A549 (cell line): ENCODE measurements around the gene KCNH8. TPM values are rescaled to one million over a fixed set of nuclear protein-coding genes. Genes with fewer than 3 reads are reported as not detected.
"Not testable (repeated sequence)": the region's sequence is repeated elsewhere in the genome, so short reads cannot be mapped to it uniquely, and the experiment has no call there.

Experiments
- ATAC-seq, 2 experiments: fragments of 200-7000 bp in 1 of 2; fragments of >200 bp in 1 of 2; cut with Nextera tagmentation in 1 of 2; cut with Tn5 transposase in 1 of 2; 3 replicates each; pipeline versions ENCODE4 v1.8.0 to v1.9.1; 2018 to 2020; ENCODE audit warnings: mild to moderate bottlenecking in 1 of 2, moderate library complexity in 1 of 2
- CTCF ChIA-PET: fragments of 300-600 bp; sonication (Branson Sonifier 250); formaldehyde crosslinking; extraction: SDS; loops from one replicate; lab custom pipeline; 2021; ENCODE audit warnings: antibody characterized with exemption, inconsistent platforms; lab: Yijun Ruan, JAX
- POLR2A ChIA-PET: fragments of 350-600 bp; formaldehyde crosslinking; extraction: SDS; loops from one replicate; lab custom pipeline; 2021; ENCODE audit warnings: antibody characterized with exemption, inconsistent platforms; lab: Yijun Ruan, JAX
- DNase-seq, 2 experiments: peaks; one replicate each; pipeline versions ENCODE4 v3.0.0 to v3.0.0-alpha.2; 2011 to 2016; ENCODE audit warnings: low read depth in 1 of 2, low spot score in 1 of 2
- FAIRE-seq: peaks from 2 replicates; lab custom pipeline; 2011; peaks lifted over from hg19 to GRCh38; lab: Jason Lieb, UNC
- H3K27ac ChIP-seq, 2 experiments: fragments of >200 bp; sonication (Bioruptor Twin); formaldehyde crosslinking; 3 replicates each; pipeline ENCODE4 v1.5.1; 2016 to 2017
- H3K4me1 ChIP-seq: fragments of >200 bp; sonication (Bioruptor Twin); formaldehyde crosslinking; 3 replicates; pipeline ENCODE4 v1.6.1; 2016
- H3K4me2 ChIP-seq: fragments of >200 bp; sonication (Bioruptor Twin); formaldehyde crosslinking; 3 replicates; pipeline ENCODE4 v1.6.1; 2016
- H3K4me3 ChIP-seq: fragments of >200 bp; sonication (Bioruptor Twin); formaldehyde crosslinking; 3 replicates; pipeline ENCODE4 v1.5.1; 2016
- H3K9me3 ChIP-seq: fragments of >200 bp; sonication (Bioruptor Twin); formaldehyde crosslinking; 3 replicates; pipeline ENCODE4 v1.6.1; 2016
- ATOH8 ChIP-seq: fragments of 250-450 bp; sonication (Bioruptor Pico); IDR thresholded peaks from 2 replicates; pipeline ENCODE4 v1.5.0; 2020; ENCODE audit warnings: low read depth, mild to moderate bottlenecking, moderate library complexity
- BCL3 ChIP-seq: fragments of >200 bp; sonication (Bioruptor Twin); formaldehyde crosslinking; IDR thresholded peaks from 3 replicates; pipeline ENCODE4 v1.6.1; 2016
- E2F6 ChIP-seq: IDR thresholded peaks from 2 replicates; pipeline ENCODE4 v1.6.1; 2012; ENCODE audit warnings: low read depth, borderline replicate concordance
- HDAC2 ChIP-seq: fragments of 200-600 bp; sonication (generic); IDR thresholded peaks from 2 replicates; pipeline ENCODE4 v1.6.1; 2016
- HES2 ChIP-seq: fragments of >200 bp; sonication (Bioruptor Twin); formaldehyde crosslinking; IDR thresholded peaks from 2 replicates; pipeline ENCODE4 v1.6.1; 2016
- HEYL ChIP-seq: fragments of 250-450 bp; sonication (Bioruptor Pico); IDR thresholded peaks from 2 replicates; pipeline ENCODE4 v1.8.0; 2021; ENCODE audit warnings: mild to moderate bottlenecking, moderate library complexity
- HOXA7 ChIP-seq: fragments of 250-450 bp; sonication (Bioruptor Pico); IDR thresholded peaks from 2 replicates; pipeline ENCODE4 v1.5.0; 2020; ENCODE audit warnings: mild to moderate bottlenecking, moderate library complexity
- HOXB13 ChIP-seq: fragments of 250-450 bp; sonication (Bioruptor Pico); IDR thresholded peaks from 2 replicates; pipeline ENCODE4 v1.5.0; 2020; ENCODE audit warnings: low read depth, mild to moderate bottlenecking, moderate library complexity
- MAFK ChIP-seq: fragments of 450-650 bp; IDR thresholded peaks from 2 replicates; pipeline ENCODE4 v1.6.1; 2014; ENCODE audit not compliant: partially characterized antibody
- NFE2L2 ChIP-seq: fragments of 150-350 bp; conservative IDR thresholded peaks from 2 replicates; pipeline ENCODE4 v1.6.1; 2014; ENCODE audit warnings: low read length
- NR3C1 ChIP-seq: fragments of >200 bp; sonication (Bioruptor Twin); formaldehyde crosslinking; IDR thresholded peaks from 3 replicates; pipeline ENCODE4 v1.6.1; 2017
- PBX3 ChIP-seq: IDR thresholded peaks from 2 replicates; pipeline ENCODE4 v1.6.1; 2012
- REST ChIP-seq: fragments of 200-600 bp; sonication (generic); IDR thresholded peaks from 2 replicates; pipeline ENCODE4 v1.6.1; 2016; ENCODE audit warnings: antibody characterized with exemption, mild to moderate bottlenecking, moderate library complexity
- RFX5 ChIP-seq: fragments of 450-650 bp; IDR thresholded peaks from 2 replicates; pipeline ENCODE4 v1.7.1; 2014; ENCODE audit warnings: antibody characterized with exemption, mild to moderate bottlenecking, moderate library complexity
- RNF2 ChIP-seq: fragments of 200-600 bp; sonication (generic); IDR thresholded peaks from 2 replicates; pipeline ENCODE4 v1.6.1; 2016; ENCODE audit warnings: low read depth, mild to moderate bottlenecking, antibody characterized with exemption, moderate library complexity, borderline replicate concordance
- ZSCAN20 ChIP-seq: fragments of 250-450 bp; sonication (Bioruptor Pico); IDR thresholded peaks from 2 replicates; pipeline ENCODE4 v1.8.0; 2022; ENCODE audit warnings: mild to moderate bottlenecking, moderate library complexity
- WGBS: methylation state at CpG from one replicate; pipeline ENCODE4 v1.1.6; 2017; ENCODE audit errors: missing lambda C conversion rate; 5-methylcytosine and 5-hydroxymethylcytosine counted together
- polyA plus RNA-seq, 4 experiments: library from polyadenylated mRNA; depleted of rRNA in 3 of 4; stranded (reverse); fragments of >200 nt; fragmentation: RNase III in 1 of 4; extraction: RNeasy Plus Mini Kit Qiagen cat#74134 plus additional on column Dnase treatment in 1 of 4; gene quantifications; 2 replicates in 3 of 4; 3 replicates in 1 of 4; pipeline ENCODE4 v1.2.3, GENCODE V29; 2011 to 2017

KCNH8 gene
- polyA plus RNA-seq, 2 of the 4 experiments (the other 2 are of a cell fraction), result 0.03 TPM; not detected in 1

- ATAC-seq, DNase-seq, H3K27ac ChIP-seq, FAIRE-seq, H3K4me2 ChIP-seq, POLR2A ChIA-PET, H3K4me3 ChIP-seq, H3K9me3 ChIP-seq, CTCF ChIA-PET, H3K4me1 ChIP-seq: not testable (repeated sequence)
- WGBS, result 40% methylated on average over 27 of the region's 53 CpGs
These were observed 85.8 kb downstream of the KCNH8 start for GRCh38 chr3:19233882-19234784.

GRCh38 chr3:19248143-19248542 lies 99.8 kb downstream of the KCNH8 start:
- H3K9me3 ChIP-seq, result no peaks in the 10 kb centered on the region
- CTCF ChIA-PET, result no interaction called here
- DNase-seq, result no peak
- H3K4me1 ChIP-seq, result no peaks in the 10 kb centered on the region
- H3K4me3 ChIP-seq, result no peak overlapping the region
- FAIRE-seq, result no peak
- ATAC-seq, result no peak
- TF ChIP-seq REST (no peak), HOXB13 (no peak), E2F6 (no peak), BCL3 (no peak), HEYL (CRISPR knock-in tag) (no peak), ATOH8 (CRISPR knock-in tag) (no peak), RNF2 (no peak), ZSCAN20 (CRISPR knock-in tag) (no peak), PBX3 (no peak), RFX5 (no peak), NFE2L2 (no peak), MAFK (no peak), HES2 (no peak), HOXA7 (CRISPR knock-in tag) (no peak), NR3C1 (no peak), HDAC2 (no peak)
- H3K4me2 ChIP-seq, result no peak overlapping the region
- H3K27ac ChIP-seq, result no peak overlapping the region
- WGBS, result 0% methylated on average over 2 of the region's 2 CpGs
- POLR2A ChIA-PET, result no interaction called here
